Smooth muscle cell (in vitro differentiated cells): Measurements from ENCODE around the gene RSPO3. TPM values are rescaled to one million over a fixed set of nuclear protein-coding genes. Genes with fewer than 3 reads are reported as not detected.

ENCODE experiments used
- DNase-seq: peaks from one replicate; lab custom pipeline; 2025; ENCODE audit not compliant: unreplicated experiment; lab: John Stamatoyannopoulos, UW
- H2AFZ ChIP-seq: fragments of 200-600 bp; sonication (generic); 2 replicates; pipeline ENCODE4 v1.6.0; 2016; ENCODE audit warnings: antibody characterized with exemption, low read depth, mild to moderate bottlenecking
- H3F3A ChIP-seq: fragments of 200-600 bp; sonication (generic); 2 replicates; pipeline ENCODE4 v1.6.0; 2017; ENCODE audit warnings: antibody characterized with exemption, low read depth
- H3K27ac ChIP-seq: fragments of 200-600 bp; sonication (generic); 2 replicates; pipeline ENCODE4 v1.5.1; 2016; ENCODE audit warnings: low read depth, mild to moderate bottlenecking
- H3K27me3 ChIP-seq: fragments of 200-600 bp; sonication (generic); 2 replicates; pipeline ENCODE4 v1.6.1; 2016; ENCODE audit warnings: low read depth, mild to moderate bottlenecking
- H3K36me3 ChIP-seq: fragments of 200-600 bp; sonication (generic); 2 replicates; pipeline ENCODE4 v1.5.1; 2016; ENCODE audit warnings: low read depth
- H3K4me1 ChIP-seq: fragments of 200-600 bp; sonication (generic); 2 replicates; pipeline ENCODE4 v1.5.1; 2016; ENCODE audit warnings: low read depth
- H3K4me2 ChIP-seq: fragments of 200-600 bp; sonication (generic); 2 replicates; pipeline ENCODE4 v1.6.0; 2016; ENCODE audit warnings: mild to moderate bottlenecking
- H3K4me3 ChIP-seq: fragments of 200-600 bp; sonication (generic); 2 replicates; pipeline ENCODE4 v1.5.1; 2016; ENCODE audit warnings: mild to moderate bottlenecking
- H3K79me2 ChIP-seq: fragments of 200-600 bp; sonication (generic); 2 replicates; pipeline ENCODE4 v1.6.0; 2016; ENCODE audit warnings: low read depth, mild to moderate bottlenecking
- H3K9ac ChIP-seq: fragments of 200-600 bp; sonication (generic); 2 replicates; pipeline ENCODE4 v1.6.0; 2016; ENCODE audit warnings: low read depth
- H3K9me3 ChIP-seq: fragments of 200-600 bp; sonication (generic); replicated peaks from 2 replicates; pipeline ENCODE4 v1.5.1; 2016; ENCODE audit warnings: low read depth
- H4K20me1 ChIP-seq: fragments of 200-600 bp; sonication (generic); 2 replicates; pipeline ENCODE4 v1.6.0; 2016; ENCODE audit warnings: low read depth
- WGBS: methylation state at CpG from one replicate; pipeline ENCODE4 v1.1.7; 2016; ENCODE audit warnings: low lambda C conversion rate; 5-methylcytosine and 5-hydroxymethylcytosine counted together
- polyA plus RNA-seq: library from polyadenylated mRNA; unstranded; fragments of >200 nt; fragmentation: Nextera tagmentation; extraction: Ambion mirVana; gene quantifications from 2 replicates; pipeline ENCODE4 v1.2.1, GENCODE V29; 2016
- total RNA-seq: library from RNA; depleted of rRNA; stranded (reverse); fragments of >200 nt; gene quantifications from 2 replicates; pipeline ENCODE4 v1.2.3, GENCODE V29; 2014
- TF ChIP-seq, protein P1 (sequence below): fragments of 200-600 bp; sonication (generic); IDR thresholded peaks from 2 replicates; pipeline ENCODE4 v1.5.1; 2017; ENCODE audit warnings: borderline replicate concordance, mild to moderate bottlenecking, antibody characterized with exemption; ENCODE audit not compliant: insufficient read depth, poor library complexity, severe bottlenecking

Gene RSPO3
- total and polyA plus RNA-seq, 2 experiments from 2014 or later, result 28.8 to 70.1 TPM

DNA sequence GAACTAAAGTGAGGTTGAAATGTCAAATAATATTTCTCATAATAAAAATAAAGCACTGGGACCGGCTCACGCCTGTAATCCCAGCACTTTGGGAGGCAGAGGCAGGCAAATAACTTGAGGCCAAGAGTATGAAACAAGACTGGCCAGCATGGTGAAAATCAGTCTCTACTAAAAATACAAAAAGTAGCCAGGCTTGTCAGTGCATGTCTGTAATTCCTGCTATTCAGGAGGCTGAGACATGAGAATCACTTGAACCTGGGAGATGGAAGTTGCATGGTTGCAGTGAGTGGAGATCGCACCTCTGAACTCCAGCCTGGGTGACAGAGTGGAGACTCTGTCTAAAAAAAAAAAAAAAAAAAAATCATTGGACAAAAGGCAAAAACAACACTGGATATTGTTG is 38.4 kb upstream of the RSPO3 start:
- TF ChIP-seq, protein P1, sequence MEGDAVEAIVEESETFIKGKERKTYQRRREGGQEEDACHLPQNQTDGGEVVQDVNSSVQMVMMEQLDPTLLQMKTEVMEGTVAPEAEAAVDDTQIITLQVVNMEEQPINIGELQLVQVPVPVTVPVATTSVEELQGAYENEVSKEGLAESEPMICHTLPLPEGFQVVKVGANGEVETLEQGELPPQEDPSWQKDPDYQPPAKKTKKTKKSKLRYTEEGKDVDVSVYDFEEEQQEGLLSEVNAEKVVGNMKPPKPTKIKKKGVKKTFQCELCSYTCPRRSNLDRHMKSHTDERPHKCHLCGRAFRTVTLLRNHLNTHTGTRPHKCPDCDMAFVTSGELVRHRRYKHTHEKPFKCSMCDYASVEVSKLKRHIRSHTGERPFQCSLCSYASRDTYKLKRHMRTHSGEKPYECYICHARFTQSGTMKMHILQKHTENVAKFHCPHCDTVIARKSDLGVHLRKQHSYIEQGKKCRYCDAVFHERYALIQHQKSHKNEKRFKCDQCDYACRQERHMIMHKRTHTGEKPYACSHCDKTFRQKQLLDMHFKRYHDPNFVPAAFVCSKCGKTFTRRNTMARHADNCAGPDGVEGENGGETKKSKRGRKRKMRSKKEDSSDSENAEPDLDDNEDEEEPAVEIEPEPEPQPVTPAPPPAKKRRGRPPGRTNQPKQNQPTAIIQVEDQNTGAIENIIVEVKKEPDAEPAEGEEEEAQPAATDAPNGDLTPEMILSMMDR, result no peak
- H3K9me3 ChIP-seq, result no peaks in the 10 kb centered on the region
- H3K27ac ChIP-seq, result no peak overlapping the region
- no peaks in the 10 kb centered on the region for H3K79me2 ChIP-seq
- no peak overlapping the region for H2AFZ ChIP-seq
- no peaks in the 10 kb centered on the region for H4K20me1 ChIP-seq
- H3K4me2 ChIP-seq, result no peak overlapping the region
- no peak overlapping the region for H3K9ac ChIP-seq
- no peak overlapping the region for H3K4me3 ChIP-seq
- no peaks in the 10 kb centered on the region for H3K27me3 ChIP-seq
- no peaks in the 10 kb centered on the region for H3K4me1 ChIP-seq
- DNase-seq, result no peak
- no peaks in the 10 kb centered on the region for H3K36me3 ChIP-seq
- 96% methylated on average over 3 of the region's 3 CpGs for WGBS
- no peaks in the 10 kb centered on the region for H3F3A ChIP-seq

DNA sequence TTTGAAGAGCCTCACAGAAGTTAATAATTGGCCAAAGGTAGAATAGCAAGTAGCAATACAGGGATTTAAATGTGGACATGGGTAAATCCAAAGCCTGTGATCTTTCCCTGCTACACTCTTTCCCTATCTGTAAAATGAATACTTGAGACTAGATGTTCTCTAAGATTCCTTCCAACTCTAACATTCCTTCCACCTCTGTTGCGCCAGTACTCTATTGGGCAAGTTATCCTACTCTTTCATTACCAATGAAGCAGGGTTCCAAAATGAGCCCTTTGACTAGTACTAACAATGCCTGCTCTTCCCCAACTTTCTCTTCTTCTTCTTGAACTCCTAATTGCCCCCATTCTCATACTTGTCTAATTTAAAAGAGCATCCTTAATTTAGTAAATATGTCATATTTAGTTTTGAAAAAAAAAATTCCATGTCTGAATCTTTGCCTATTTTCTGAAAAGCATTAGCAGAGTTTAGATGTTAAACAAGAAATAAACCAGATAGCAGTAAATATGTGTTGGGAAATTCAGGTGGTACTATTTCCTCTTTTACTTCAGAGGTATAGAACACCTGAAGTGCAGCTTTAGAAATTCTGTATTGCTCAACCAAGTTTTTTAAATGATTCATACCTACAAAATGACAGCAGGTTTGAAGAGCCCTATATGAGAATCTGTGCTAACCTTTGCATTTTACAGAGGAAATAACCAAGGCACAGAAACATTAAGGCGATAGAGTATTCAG is 35.1 kb upstream of the RSPO3 start:
- no peaks in the 10 kb centered on the region for H3K27me3 ChIP-seq
- TF ChIP-seq, protein P1, result no peak
- no peak overlapping the region for H3K4me2 ChIP-seq
- no peaks in the 10 kb centered on the region for H3K9me3 ChIP-seq
- H2AFZ ChIP-seq, result no peak overlapping the region
- H3K4me3 ChIP-seq, result no peak overlapping the region
- WGBS, result 100% methylated on average over 2 of the region's 2 CpGs
- no peaks in the 10 kb centered on the region for H4K20me1 ChIP-seq
- no peaks in the 10 kb centered on the region for H3K4me1 ChIP-seq
- H3K9ac ChIP-seq, result no peak overlapping the region
- no peak for DNase-seq
- H3K79me2 ChIP-seq, result no peaks in the 10 kb centered on the region
- no peaks in the 10 kb centered on the region for H3F3A ChIP-seq
- H3K36me3 ChIP-seq, result no peaks in the 10 kb centered on the region
- no peak overlapping the region for H3K27ac ChIP-seq

DNA sequence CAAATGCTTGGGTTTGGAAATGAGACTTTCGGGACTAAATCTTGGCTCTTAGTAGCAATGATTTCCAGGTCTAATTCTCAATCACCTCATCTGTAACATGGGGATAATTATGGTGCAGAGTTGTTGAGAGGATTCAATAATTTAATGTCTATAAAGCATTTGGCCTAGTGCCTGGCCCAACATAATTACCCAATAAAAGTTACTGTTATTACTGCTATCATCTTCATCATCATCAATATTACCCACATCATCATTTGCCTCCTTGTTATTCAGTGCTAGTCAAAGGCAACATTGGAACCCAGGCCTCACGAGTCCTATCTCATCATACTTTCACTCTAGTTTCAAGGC is 34.5 kb upstream of the RSPO3 start:
- H3F3A ChIP-seq, result no peaks in the 10 kb centered on the region
- H3K36me3 ChIP-seq, result no peaks in the 10 kb centered on the region
- no peaks in the 10 kb centered on the region for H3K9me3 ChIP-seq
- no peak overlapping the region for H3K4me3 ChIP-seq
- 92% methylated on average over 2 of the region's 2 CpGs for WGBS
- no peak overlapping the region for H2AFZ ChIP-seq
- H4K20me1 ChIP-seq, result no peaks in the 10 kb centered on the region
- no peak for DNase-seq
- H3K4me1 ChIP-seq, result no peaks in the 10 kb centered on the region
- no peaks in the 10 kb centered on the region for H3K27me3 ChIP-seq
- no peaks in the 10 kb centered on the region for H3K79me2 ChIP-seq
- H3K4me2 ChIP-seq, result no peak overlapping the region
- no peak overlapping the region for H3K9ac ChIP-seq
- TF ChIP-seq, protein P1, result no peak
- no peak overlapping the region for H3K27ac ChIP-seq

DNA sequence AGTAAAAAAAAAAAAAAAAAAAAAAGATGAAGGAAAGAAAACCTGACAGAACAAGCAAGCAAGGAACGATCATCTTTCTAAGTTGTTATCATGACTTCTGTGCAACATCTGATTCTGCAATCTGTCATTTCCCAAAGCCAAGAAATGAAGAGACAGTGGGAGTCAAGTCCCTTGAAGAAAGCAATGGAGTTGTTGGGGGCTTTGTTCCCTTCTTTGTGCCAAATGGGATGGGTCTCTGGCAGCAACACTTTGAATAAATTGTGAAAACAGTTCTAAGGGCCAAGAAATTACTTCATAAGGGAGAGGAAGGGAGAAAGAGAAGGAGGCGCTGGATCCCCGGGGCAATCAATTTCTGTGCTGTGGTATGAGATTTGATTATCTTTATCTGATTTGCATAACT is 33.3 kb upstream of the RSPO3 start:
- no peaks in the 10 kb centered on the region for H3F3A ChIP-seq
- H3K4me2 ChIP-seq, result no peak overlapping the region
- TF ChIP-seq, protein P1, result no peak
- H3K9me3 ChIP-seq, result no peaks in the 10 kb centered on the region
- no peak overlapping the region for H3K27ac ChIP-seq
- no peaks in the 10 kb centered on the region for H3K79me2 ChIP-seq
- 88% methylated on average over 3 of the region's 3 CpGs for WGBS
- no peak overlapping the region for H2AFZ ChIP-seq
- H3K9ac ChIP-seq, result no peak overlapping the region
- H3K27me3 ChIP-seq, result no peaks in the 10 kb centered on the region
- no peaks in the 10 kb centered on the region for H4K20me1 ChIP-seq
- no peak overlapping the region for H3K4me3 ChIP-seq
- H3K4me1 ChIP-seq, result peaks cover 6% of the 10 kb centered on the region
- DNase-seq, result no peak
- no peaks in the 10 kb centered on the region for H3K36me3 ChIP-seq
